Activated CD8-positive, alpha-beta memory T cell treated with anti-CD3 and anti-CD28 coated beads for 36 hours (primary cell): ENCODE results near the gene CHD5. TPM values are rescaled to one million over a fixed set of nuclear protein-coding genes. Genes with fewer than 3 reads are reported as not detected.
"Not testable (repeated sequence)": the region's sequence is repeated elsewhere in the genome, so short reads cannot be mapped to it uniquely, and the experiment has no call there.

Experiments
- CTCF ChIA-PET: fragments of 350-600 bp; sonication (Branson Sonifier 250); formaldehyde crosslinking; loops from one replicate; lab custom pipeline; 2021; ENCODE audit warnings: antibody characterized with exemption; lab: Charles Lee
- POLR2A ChIA-PET: fragments of 350-600 bp; sonication (Branson Sonifier 250); formaldehyde crosslinking; loops from one replicate; lab custom pipeline; 2021; ENCODE audit warnings: antibody characterized with exemption; lab: Charles Lee
- total RNA-seq, 2 experiments: library from RNA; stranded (reverse); gene quantifications; one replicate each; pipeline ENCODE4 v1.2.3, GENCODE V29; 2021

Gene CHD5
- total RNA-seq, 2 experiments from 2014 or later, result 0.57 to 0.78 TPM

DNA sequence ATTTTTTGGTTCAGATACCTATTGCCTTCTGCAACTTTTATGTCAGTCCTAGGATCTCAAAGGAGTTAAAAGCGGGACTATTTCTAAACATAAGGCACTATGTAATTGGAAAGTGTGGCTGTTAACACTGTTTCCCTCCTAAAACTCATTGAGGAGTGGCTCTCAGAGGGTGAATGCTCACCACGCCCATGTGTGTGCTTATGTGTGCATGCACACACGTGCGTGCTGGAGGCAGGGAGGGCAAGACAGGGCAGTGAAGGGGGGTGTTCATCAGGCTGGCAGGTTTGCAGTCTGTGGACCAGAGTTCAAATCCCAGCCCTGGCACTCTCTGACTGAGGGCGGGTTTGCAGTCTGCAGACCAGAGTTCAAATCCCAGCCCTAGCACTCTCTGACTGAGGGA is 112.0 kb downstream of the CHD5 start:
- POLR2A ChIA-PET, result no interaction called here
- CTCF ChIA-PET, result no interaction called here

DNA sequence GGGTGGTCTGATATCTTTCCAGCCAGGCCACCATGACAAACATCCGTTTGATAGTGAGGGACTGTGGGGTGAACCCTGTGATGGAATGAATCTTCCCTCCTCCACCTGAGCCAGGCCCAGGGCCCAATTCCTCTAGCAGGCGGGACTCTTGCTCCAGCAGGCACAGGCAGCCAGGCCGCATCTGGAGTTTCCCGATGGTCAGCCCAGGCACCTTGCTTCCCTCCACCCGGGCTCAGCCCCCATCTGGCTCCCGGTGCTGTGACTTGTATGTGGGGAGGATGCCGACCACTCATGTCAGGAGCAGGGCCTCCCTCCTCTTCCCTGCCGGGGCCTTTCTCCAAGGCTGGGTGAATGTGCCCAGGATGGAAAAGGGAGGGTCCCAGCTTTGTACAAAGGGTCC is 113.4 kb downstream of the CHD5 start:
- CTCF ChIA-PET, result no interaction called here
- POLR2A ChIA-PET, result no interaction called here

DNA sequence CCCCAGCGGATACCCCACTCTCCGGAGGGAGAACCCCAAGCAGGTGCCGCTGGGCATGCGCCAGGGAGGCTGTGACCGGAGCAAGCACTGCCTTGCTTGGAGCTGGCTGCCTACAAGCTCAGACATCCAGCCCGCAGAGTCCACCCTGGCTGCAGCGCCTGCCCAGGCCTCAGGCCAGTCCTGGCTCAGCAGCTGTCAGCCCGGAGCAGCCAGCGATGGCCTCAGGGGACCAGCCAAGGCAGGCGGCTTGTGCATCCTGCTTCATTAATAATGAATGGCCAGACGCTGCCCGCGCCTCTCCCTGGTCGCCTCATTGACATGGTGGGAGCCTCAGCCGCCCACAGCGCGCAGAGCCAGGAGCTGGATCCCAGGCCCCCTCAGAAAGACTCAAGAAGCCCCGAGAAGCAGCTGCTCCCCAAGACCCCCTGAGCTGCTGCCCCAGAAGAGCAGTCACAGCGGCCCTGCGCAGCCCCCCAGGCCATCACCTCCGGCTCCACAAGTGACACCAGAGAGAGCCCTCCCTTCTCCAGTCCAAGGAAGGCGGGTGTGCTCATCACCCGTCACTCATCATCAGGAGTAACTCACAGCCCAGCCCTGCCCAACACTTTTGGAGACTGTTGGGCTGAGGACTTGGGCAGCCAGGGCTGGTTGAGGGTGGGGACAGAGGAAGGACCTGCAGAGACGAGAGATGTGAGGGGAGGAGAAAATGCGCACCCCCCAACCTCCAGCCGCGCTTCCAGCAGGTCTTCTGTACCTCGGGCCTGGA is 114.8 kb downstream of the CHD5 start:
- ChIA-PET CTCF (no interaction called here), POLR2A (no interaction called here)

DNA sequence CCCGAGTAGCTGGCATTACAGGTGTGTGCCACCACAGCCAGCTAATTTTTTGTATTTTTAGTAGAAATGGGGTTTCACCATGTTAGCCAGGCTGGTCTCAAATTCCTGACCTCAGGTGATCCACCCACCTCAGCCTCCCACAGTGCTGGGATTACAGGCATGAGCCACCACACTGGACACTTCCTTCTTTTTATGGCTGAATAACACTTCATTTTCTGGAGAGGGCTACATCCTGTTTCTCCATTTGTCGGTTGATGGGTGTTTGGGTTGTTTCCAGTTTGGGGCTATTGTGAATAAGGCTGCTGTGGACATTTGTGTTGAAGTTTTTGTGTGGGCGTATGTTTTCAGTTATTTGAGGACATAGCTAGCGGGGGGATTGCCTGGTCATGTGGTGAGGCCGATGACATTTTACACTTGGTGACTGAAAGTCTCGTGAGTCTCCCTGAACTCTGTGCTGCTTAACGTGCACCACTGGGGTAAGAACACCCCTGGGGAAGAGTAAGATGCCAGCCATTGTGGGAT is 116.5 kb downstream of the CHD5 start:
- CTCF ChIA-PET, result interaction anchor here (0.7 kb wide), 1 partner anchor 157 kb away, joined by 5 read pairs; no protein-coding TSS in a partner anchor
- POLR2A ChIA-PET, result not testable (repeated sequence)

DNA sequence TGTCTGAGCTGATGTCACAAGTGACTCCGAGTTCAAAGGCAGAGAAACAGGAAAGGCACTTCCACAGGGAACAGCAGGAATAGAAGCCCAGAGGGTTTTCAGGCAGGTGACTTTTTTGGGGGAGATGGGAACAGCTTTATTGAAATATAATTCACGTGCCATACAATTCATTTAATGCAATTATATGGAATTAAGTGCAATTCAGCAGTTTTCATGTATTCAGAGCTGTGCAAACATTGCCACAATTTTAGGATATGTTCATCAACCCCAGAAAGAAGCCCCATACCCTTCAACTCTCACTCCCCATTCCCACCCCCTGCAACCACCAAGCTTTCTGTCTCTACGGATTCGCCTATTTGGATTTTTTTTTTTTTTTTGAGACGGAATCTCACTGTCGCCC is 117.5 kb downstream of the CHD5 start:
- CTCF ChIA-PET, result interaction anchor here (0.7 kb wide), 1 partner anchor 368 kb away, joined by 3 read pairs; no protein-coding TSS in a partner anchor

DNA sequence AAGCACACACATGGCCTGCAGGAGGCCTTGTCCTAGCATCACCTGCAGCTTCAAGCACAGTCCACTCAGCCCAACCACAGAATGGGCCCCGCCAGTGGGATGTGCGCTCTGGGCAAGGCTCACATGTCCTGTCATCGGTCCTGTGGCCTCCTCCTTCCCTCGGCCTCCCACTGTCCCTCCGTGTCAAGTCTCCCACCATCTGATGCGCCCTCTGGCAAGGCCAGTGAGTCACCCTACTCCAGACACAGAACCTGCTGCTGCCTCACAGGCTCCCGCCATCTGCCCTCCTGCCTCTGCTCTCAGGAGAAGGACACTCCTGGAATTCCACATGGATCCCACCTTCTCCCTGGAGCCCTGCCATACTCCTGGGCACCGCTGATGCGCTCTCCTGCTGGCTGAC is 120.3 kb downstream of the CHD5 start:
- POLR2A ChIA-PET, result no interaction called here

More for the DNA sequence above, 117.5 kb downstream of the CHD5 start:
- POLR2A ChIA-PET, result no interaction called here

DNA sequence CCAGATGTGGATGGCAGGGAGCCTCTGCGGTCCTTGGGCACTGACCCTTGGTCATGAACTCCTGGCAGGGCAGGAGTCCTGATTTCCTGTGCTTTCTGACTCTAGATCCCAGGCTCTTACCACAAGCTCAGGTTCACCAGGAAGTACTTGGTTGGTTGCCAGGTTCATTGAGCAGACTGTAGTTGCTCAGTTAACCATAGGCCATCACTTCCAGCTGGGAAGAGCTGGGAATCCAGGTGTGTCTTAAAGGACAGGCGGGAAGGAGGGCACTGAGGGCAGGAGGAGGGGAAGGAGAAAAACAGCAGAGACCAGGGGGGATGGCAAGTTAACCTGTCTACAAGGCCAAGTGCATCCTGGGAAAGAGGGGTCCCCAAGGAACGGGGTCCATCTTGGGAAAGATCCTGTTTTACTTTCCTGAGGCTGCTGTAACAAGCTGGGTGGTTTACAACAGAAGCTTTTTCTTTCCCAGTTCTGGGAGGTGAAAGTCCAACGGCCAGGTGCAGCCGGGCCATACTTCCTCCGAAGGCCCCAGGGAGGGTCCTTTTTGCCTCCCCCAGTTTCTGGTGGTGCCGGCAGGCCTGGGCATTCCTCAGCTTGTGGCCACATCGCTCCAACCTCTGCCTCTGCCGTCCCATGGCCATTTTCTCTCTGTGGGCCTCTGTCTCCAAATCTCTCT is 122.8 kb downstream of the CHD5 start:
- POLR2A ChIA-PET, result no interaction called here
- CTCF ChIA-PET, result no interaction called here

More for the DNA sequence above, 120.3 kb downstream of the CHD5 start:
- CTCF ChIA-PET, result interaction anchor here (1.0 kb wide), 1 partner anchor 13 kb away, joined by 3 read pairs; no protein-coding TSS in a partner anchor

DNA sequence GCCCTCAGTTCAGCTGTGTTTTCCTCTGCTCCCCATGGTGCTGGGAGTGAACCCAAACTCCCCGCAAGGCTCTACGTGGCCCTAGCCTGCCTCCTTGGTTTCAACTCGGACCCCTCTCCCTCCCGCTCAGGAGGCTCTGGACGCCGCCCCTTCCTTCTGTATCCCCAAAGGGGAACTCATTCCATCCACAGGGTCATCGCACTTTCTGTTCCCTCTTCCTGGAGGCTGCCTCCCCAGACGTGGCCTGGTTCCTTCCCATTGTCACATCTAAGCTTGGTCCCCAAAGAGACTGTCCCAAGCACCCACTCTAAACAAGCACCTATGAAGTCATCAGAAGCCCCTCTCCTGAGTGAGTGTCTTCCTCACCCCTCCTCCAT is 123.6 kb downstream of the CHD5 start:
- ChIA-PET POLR2A (no interaction called here), CTCF (no interaction called here)

DNA sequence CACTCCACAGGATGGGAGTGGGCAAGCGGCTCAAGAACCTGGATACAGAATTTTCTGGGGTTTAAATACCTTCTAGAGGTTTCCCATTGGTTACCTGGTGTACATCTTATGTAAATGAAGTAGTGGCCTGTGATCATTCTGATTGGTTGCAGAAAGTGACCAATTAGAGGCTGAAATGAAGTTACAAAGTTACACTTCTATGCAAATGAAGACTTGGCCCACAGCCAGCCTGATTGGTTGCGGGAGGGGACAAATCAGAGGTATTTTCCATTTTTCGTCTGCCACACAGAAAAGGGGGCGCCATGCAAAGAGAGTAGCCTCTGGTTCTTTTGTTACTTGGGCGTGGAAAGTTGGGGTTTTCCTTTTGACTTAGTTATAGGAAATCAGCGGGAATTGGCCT is 125.5 kb downstream of the CHD5 start:
- POLR2A ChIA-PET, result no interaction called here

DNA sequence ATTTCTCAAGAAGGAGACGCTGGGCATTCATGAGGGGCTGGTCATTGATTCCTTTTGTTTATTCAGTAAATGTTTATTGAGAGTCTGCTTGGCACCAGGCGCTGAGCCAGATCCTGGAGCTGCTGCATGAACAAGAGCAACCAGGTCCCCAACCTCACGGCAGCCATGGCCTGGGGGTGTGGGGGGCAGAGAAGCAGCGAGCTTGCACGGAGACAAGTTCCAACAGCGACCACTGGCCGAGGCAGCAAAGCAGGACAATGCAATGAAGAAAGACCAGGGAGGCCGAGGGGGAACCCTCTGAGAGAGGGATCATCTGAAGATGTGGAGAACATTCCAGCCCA is 126.9 kb downstream of the CHD5 start:
- ChIA-PET CTCF (no interaction called here), POLR2A (no interaction called here)

More for the DNA sequence above, 125.5 kb downstream of the CHD5 start:
- CTCF ChIA-PET, result no interaction called here

DNA sequence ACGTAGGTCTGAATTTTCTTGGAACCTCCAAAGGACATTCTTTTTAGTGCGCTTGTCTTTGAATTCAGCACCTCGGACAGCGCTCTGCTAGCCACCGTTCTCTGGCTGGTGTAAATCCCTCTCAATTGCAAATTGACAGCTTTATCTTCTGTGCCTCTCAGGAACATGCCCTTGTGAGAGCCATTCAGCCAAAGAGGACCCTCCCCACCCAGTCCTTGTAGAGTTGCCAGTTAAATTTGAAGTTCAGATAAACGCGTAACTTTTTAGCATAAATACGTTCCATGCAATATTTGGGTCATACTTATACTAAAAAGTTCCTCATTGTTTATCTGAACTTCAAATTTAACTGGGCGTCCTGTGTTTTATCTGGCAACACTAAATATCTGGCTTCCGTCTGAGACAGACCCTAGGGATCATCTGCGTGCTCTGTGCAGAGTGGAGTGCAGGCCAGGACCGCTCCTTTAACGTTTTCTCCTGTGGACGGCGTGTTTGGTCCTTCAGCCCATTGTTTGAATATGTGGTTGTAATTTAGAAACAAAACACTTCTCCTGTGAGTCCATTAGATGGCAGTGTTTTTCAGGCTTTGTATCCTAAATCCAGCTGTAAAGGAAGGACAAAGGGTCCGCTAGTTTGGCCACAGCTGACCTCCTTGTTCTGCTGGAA is 127.4 kb downstream of the CHD5 start:
- POLR2A ChIA-PET, result no interaction called here
- CTCF ChIA-PET, result no interaction called here

Other genes with a start within 250 kb of the CHD5 start
- 10 to 100 TPM; 14.2 to 15.7 TPM for gene NPHP4, start 187.9 kb downstream of the CHD5 start, total RNA-seq
- gene KCNAB2, start 134.4 kb downstream of the CHD5 start, total RNA-seq, result 100 to 1,000 TPM; 192 to 200 TPM
- gene RPL22, start 19.3 kb upstream of the CHD5 start, total RNA-seq, result 100 to 1,000 TPM; 399 to 441 TPM
- gene RNF207, start 25.8 kb upstream of the CHD5 start, total RNA-seq, result 10 to 100 TPM; 12.1 to 16.4 TPM
- gene ICMT, start 55.6 kb upstream of the CHD5 start, total RNA-seq, result 10 to 100 TPM; 74.7 to 81.5 TPM
- gene HES3, start 63.9 kb upstream of the CHD5 start, total RNA-seq, result not detected
- gene GPR153, start 80.8 kb upstream of the CHD5 start, total RNA-seq, result under 1 TPM; 0.67 to 0.73 TPM
- 100 to 1,000 TPM in 1 of 2 experiments, 10 to 100 TPM in 1; 97.9 to 104 TPM for gene ACOT7, start 213.4 kb upstream of the CHD5 start, total RNA-seq
- gene HES2, start 239.6 kb upstream of the CHD5 start, total RNA-seq, result under 1 TPM in 1 of 2 experiments, not detected in 1; 0.15 TPM
- gene ESPN, start 244.5 kb upstream of the CHD5 start, total RNA-seq, result under 1 TPM; 0.08 to 0.23 TPM